IPS-20b (cell line): Measurements from ENCODE around the gene TRAPPC1.

Source experiments
- H3K27ac ChIP-seq: one replicate; pipeline ENCODE4 v1.5.1; 2013; ENCODE audit warnings: low read length
- H3K27me3 ChIP-seq: 2 replicates; pipeline ENCODE4 v1.6.1; 2013; ENCODE audit warnings: mild to moderate bottlenecking, low read length, inconsistent platforms; ENCODE audit not compliant: insufficient read depth
- H3K36me3 ChIP-seq: 2 replicates; pipeline ENCODE4 v1.6.1; 2013; ENCODE audit warnings: low read depth, mild to moderate bottlenecking, inconsistent platforms, low read length, moderate library complexity; ENCODE audit not compliant: insufficient read depth
- H3K4me1 ChIP-seq: 2 replicates; pipeline ENCODE4 v1.6.1; 2013; ENCODE audit warnings: mild to moderate bottlenecking, control low read depth, inconsistent platforms, low read length, moderate library complexity; ENCODE audit not compliant: insufficient read depth
- H3K4me3 ChIP-seq: 2 replicates; pipeline ENCODE4 v1.5.1; 2013; ENCODE audit warnings: mild to moderate bottlenecking, low read length, inconsistent platforms
- H3K9ac ChIP-seq: 2 replicates; pipeline ENCODE4 v1.6.1; 2013; ENCODE audit warnings: low read depth, mild to moderate bottlenecking, inconsistent platforms, low read length, moderate library complexity
- H3K9me3 ChIP-seq: 2 replicates; pipeline ENCODE4 v1.6.1; 2013; ENCODE audit warnings: mild to moderate bottlenecking, low read depth, low read length, inconsistent platforms; ENCODE audit not compliant: insufficient read depth

TRAPPC1 gene

DNA sequence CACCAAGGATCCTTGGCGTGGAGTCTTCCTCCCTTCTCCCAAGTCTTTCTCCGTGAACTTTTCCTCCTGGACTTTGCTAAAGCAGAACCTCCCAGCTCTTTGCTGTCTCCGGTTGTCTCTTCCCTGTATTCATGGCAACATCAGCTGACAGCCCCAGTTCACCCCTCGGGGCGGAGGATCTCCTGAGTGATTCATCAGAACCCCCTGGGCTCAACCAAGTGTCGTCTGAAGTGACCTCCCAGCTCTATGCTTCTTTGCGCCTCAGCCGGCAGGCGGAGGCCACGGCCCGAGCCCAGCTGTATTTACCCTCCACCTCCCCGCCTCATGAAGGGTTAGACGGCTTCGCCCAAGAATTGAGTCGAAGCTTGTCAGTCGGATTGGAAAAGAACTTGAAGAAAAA lies 1.2 kb upstream of the TRAPPC1 start:
- peaks cover 7% of the 10 kb centered on the region; the same call in 1 of the 2 replicates for H3K4me1 ChIP-seq
- peak overlapping the region; percentile 92 for H3K4me3 ChIP-seq
- H3K9me3 ChIP-seq, result no peaks in the 10 kb centered on the region
- H3K27me3 ChIP-seq, result peaks cover 17% of the 10 kb centered on the region
- peaks cover 26% of the 10 kb centered on the region for H3K36me3 ChIP-seq
- H3K9ac ChIP-seq, result peak overlapping the region; percentile 86
- H3K27ac ChIP-seq, result no peak overlapping the region

DNA sequence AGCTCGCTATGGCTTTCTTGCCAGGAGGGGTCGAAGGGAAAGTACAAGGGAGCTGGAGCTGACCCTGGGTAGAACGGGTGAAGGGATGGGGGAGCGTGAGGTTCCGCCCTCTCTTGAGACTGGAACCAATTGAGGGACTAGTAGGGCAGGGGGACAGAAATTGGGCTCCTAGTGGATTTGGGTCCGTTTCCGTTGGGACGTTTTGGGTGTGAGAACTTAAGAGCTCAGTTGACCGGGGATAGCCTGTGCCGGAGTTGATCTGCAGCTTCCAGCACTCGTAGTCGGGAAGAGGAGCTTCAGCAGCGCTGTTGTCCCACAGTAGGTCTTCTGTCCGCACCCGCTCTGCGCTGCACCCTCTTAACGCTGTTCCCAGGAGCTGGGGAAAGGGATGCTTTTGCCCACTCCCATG lies 741 bp upstream of the TRAPPC1 start:
- no peak overlapping the region for H3K27ac ChIP-seq
- peaks cover 7% of the 10 kb centered on the region; the same call in 1 of the 2 replicates for H3K4me1 ChIP-seq
- H3K9ac ChIP-seq, result peak overlapping the region; percentile 86
- peaks cover 21% of the 10 kb centered on the region for H3K27me3 ChIP-seq
- H3K4me3 ChIP-seq, result peak overlapping the region; percentile 92
- peaks cover 26% of the 10 kb centered on the region for H3K36me3 ChIP-seq
- no peaks in the 10 kb centered on the region for H3K9me3 ChIP-seq

DNA sequence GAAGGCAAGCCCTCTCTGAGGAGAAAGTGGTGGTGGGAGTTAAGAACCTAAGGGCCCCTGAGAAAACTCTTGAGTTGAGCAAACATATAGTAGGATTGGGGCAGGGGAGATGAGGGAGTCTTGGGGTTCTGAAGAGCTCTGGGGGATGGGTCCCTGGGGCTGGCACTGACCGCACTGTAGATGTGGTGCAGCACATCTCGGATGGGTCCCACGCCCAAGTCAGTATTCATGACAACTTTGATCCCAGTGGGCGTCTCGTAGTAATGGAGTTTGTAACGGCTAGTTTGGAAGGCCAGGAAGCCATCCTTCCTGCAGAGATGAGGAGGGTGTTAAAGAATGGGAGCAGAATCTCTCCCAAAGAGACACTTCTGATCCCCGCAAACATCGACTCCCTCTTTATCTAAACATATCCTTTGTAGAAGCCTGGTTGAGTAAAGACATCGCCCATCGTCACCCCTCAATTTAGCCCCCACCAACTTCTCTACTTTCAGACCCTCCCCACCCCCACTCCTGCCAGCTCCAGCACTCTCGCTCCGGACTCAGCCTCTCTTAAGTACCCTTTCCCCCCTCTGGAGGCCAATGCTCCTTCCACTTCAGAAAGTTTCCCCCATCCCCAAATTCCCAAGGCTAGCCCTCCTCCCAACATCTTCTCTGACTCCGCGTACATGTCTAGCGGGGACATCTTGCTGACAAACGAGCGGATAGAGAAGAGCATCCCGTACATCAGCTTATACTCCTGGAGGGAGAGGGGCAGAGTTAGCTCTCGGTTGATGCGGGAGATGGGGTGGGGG lies 710 bp downstream of the TRAPPC1 start:
- H3K9ac ChIP-seq, result peak overlapping the region; percentile 86; the same call in 1 of the 2 replicates
- peaks cover 13% of the 10 kb centered on the region for H3K36me3 ChIP-seq
- H3K4me3 ChIP-seq, result peak overlapping the region; percentile 92
- no peaks in the 10 kb centered on the region for H3K9me3 ChIP-seq
- H3K4me1 ChIP-seq, result peaks cover 7% of the 10 kb centered on the region; the same call in 1 of the 2 replicates
- H3K27ac ChIP-seq, result no peak overlapping the region
- peaks cover 36% of the 10 kb centered on the region for H3K27me3 ChIP-seq

DNA sequence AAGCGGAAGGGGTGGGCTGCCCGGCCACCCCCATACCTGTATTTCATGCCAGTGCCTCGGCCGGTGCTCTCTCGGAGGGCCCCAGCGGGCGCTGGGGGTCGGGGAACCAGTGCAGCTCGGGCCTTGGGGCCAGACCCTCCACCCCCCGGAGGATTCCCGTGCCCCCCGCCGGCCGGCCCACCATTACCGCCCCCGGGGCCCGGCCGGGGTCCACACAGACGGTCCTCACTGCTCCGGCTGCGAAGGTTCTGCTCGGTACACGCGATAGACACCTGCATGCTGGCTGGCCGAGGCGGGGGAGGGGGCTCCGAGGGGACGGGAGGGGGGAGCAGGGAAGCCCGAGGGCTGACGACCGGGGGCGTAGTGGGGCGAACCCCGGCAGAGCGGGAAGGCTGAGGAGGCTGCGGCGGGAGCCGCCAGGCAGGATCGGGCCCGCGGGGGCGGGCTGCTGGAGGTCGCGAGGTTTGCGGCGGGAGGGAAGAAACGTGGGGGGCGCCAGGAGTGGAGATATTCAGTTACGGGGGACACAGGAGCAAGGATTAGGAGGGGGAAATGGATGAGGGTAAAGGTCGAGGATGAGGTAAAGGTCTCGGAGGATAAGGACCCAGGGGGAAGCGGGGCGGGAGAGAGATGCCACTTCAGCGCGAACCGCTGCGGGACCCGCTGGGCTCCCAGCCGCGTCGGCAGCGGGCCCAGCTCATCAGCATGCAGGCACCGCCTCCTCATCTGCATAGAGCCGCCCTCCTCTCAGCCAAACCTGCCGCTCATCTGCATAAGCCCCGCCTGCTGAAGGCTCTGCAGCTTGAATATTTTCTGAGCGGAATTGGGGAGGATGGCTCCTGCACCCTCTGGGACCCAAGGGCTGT lies 2.4 kb downstream of the TRAPPC1 start, which contains the start of gene KCNAB3:
KCNAB3 (minus strand) TSS at position 699 of the 866 bp plus-strand sequence; CDS start at position 278, 421 bp downstream.
- Histone ChIP-seq H3K36me3 (peaks cover under 1% of the 10 kb centered on the region; the same call in 1 of the 2 replicates), H3K27me3 (peaks cover 49% of the 10 kb centered on the region), H3K27ac (no peak within 1 kb of the TSS), H3K9me3 (no peaks in the 10 kb centered on the region), H3K9ac (peak within 1 kb of the TSS; percentile 39; the same call in 1 of the 2 replicates), H3K4me1 (peaks cover 7% of the 10 kb centered on the region; the same call in 1 of the 2 replicates), H3K4me3 (peak within 1 kb of the TSS; percentile 68)

DNA sequence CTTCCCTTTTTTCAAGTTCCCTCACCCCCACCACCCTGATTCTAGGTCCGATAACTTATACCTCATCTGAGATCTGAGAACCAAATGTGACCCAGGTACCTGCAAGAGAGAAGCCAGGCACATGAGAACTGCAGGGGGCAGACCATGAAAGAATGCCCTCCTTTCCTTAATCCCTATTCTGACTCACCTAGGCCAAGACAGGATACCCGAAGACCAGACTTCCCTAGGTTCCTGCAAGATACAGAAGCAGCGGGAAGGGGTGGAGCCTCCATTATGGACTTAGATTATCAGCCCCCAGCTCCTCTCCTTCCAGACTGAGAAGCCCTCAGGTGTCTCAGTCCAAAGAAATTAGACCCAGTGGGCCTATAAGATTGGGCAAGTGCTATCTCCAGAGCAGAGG lies 4.2 kb downstream of the TRAPPC1 start:
- Histone ChIP-seq H3K4me3 (no peak overlapping the region), H3K27me3 (peaks cover 67% of the 10 kb centered on the region), H3K4me1 (no peaks in the 10 kb centered on the region; the same call in 1 of the 2 replicates), H3K36me3 (no peaks in the 10 kb centered on the region), H3K9ac (no peak overlapping the region), H3K27ac (no peak overlapping the region), H3K9me3 (no peaks in the 10 kb centered on the region)

DNA sequence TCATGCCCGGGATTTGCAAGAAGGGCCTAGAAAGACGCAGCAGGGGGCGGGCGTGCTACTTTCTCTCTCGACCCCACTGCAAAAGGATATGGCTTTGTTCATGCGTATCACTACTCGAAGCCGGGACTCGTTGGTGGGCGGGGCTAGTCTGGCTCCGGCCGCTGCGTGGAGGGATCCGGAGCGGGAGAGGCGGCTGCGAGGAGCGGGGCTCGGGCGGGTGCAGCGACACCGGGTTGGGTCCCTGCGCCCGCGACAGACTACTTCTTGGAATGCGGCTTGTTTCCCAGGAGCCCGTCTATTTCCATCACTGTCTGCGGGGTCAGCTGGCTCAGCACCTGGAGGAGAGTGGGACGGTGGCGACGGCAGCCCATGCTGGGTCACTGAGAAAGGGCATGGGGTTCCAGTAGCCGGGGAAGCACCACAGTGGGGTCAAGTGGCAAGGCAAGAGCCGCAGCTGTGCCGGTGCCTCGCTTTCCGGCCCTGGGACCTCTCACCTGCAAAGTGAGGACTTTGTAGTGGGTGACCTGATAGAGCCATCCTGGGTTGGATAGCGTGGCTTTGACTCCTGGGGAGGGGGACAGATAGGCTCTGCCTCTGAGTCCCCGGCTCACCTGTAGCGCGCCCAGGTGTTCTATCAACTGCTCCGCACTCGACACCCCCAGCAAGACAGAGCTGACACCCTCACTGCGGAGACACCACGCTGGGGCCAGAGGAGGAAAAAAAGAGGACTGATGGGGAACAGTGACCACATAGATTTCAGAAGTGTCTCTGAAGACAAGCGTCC lies 8.7 kb downstream of the TRAPPC1 start:
- H3K27ac ChIP-seq, result no peak overlapping the region
- H3K9ac ChIP-seq, result peak overlapping the region; percentile 43; the same call in 1 of the 2 replicates
- peak overlapping the region; percentile 52; the same call in 1 of the 2 replicates for H3K4me3 ChIP-seq
- H3K9me3 ChIP-seq, result no peaks in the 10 kb centered on the region
- no peaks in the 10 kb centered on the region; the same call in 1 of the 2 replicates for H3K4me1 ChIP-seq
- no peaks in the 10 kb centered on the region for H3K36me3 ChIP-seq
- peaks cover 82% of the 10 kb centered on the region for H3K27me3 ChIP-seq

DNA sequence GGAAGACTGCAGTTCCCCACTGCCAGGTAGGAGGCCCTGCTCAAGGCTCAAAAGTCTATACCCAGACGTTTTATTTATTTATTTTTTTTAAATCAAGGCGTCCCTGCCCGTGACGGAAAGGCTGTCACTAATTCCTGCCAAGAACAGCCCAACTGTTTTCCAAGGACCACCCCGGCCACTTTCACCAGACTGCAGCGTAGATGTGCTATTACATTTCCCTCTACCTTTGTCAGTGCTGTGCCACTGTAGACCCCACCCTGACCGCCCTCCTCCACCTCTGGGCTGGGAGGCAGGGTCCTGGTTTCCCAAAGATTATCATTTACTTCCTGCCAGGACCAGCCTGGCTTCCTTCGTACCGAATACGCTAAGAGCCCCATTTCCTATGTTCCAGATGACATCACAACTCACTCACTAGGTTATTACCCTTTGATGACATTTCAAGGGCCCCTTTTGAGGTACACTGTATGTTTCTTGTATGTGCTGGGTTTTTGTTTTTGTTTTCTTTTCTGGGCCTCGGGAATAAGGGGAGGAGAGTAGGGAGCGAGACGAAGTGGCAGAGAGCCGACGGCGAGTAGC lies 9.4 kb downstream of the TRAPPC1 start:
- Histone ChIP-seq H3K27me3 (peaks cover 81% of the 10 kb centered on the region), H3K9me3 (no peaks in the 10 kb centered on the region), H3K36me3 (no peaks in the 10 kb centered on the region), H3K9ac (no peak overlapping the region), H3K4me1 (no peaks in the 10 kb centered on the region; the same call in 1 of the 2 replicates), H3K27ac (no peak overlapping the region), H3K4me3 (peak overlapping the region; percentile 52)

DNA sequence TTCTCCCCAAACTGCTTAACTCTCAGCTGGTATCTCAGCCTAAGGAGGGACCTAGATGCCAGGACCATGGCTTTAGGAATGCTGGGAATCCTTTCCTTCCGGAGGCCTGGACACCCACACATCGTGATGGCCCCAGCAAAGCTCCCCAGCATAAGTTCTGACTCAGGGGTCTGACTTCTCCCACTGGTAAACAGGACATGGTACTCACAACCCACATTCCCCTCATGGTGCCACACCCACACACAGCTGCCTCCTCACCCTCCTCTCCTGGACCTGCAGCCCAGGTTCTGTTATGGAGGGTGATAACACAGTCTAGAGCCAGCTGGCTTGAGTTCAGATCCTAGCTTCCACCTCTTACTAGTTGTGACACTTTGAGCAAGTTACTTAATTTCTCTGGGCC lies 14.9 kb downstream of the TRAPPC1 start:
- no peak overlapping the region for H3K4me3 ChIP-seq
- no peak overlapping the region for H3K27ac ChIP-seq
- H3K36me3 ChIP-seq, result no peaks in the 10 kb centered on the region
- H3K9ac ChIP-seq, result no peak overlapping the region
- H3K4me1 ChIP-seq, result no peaks in the 10 kb centered on the region; the same call in 1 of the 2 replicates
- no peaks in the 10 kb centered on the region for H3K9me3 ChIP-seq
- peaks cover 58% of the 10 kb centered on the region for H3K27me3 ChIP-seq

DNA sequence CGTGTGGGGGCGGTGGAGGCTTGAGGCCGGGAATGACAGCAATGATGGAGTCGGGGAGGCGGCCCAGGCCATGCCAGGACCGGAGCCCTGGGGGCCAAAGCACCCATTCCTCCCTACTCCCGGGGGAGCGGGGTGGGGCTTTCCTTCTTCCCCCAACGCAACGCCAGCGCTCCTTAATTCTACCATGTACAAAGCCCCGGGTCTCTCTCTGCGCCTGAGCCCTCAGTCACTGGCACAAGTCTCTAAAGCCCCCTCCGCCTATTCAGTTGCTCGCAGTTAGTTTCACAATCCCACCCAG lies 15.4 kb downstream of the TRAPPC1 start:
- H3K4me3 ChIP-seq, result peak overlapping the region; percentile 74; the same call in 1 of the 2 replicates
- H3K9me3 ChIP-seq, result no peaks in the 10 kb centered on the region
- H3K27me3 ChIP-seq, result peaks cover 53% of the 10 kb centered on the region
- H3K36me3 ChIP-seq, result no peaks in the 10 kb centered on the region
- no peak overlapping the region for H3K9ac ChIP-seq
- no peak overlapping the region for H3K27ac ChIP-seq
- no peaks in the 10 kb centered on the region; the same call in 1 of the 2 replicates for H3K4me1 ChIP-seq

DNA sequence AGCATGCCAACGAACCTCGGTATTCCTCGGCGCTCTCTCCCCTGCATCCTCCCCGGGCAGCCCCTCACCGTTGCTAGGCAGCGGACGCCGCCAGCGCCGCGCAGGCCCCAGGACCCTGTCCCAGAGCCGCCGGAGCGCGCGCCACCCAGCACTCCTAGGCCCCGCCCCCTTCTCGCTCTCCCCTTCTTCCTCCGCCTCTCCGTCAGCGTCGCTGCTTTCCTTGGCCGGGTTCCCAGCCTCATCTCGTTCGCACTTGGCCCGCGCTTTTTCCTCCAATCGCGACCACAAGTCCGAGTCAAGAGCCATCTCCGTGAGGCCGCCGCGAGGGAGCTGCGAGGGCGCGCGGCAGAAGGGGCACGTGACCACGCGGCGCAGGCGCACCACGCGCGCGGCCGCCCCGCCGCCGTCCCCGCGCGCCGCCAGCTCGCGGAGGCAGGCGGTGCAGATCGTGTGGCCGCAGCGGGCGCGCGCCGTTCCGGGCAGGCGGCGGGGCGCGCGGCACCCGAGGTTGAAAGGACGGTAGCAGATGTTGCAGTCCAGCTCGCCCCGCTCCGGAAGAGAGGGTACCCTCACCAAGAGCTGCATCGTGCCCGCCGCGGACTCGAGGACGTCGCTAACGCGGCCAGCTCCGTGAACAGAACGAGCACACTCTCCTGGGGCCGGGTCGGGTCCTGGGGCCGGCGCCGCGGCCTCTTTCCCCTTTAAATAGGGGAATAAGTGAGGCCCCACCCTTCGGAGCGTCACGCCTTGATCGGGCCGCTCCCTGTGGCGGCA lies 15.9 kb downstream of the TRAPPC1 start, which contains the start of gene RNF227:
RNF227 (minus strand) TSS at position 679 of the 774 bp plus-strand sequence; CDS start at position 585, 94 bp downstream.
- Histone ChIP-seq H3K4me1 (no peaks in the 10 kb centered on the region; the same call in 1 of the 2 replicates), H3K4me3 (peak within 1 kb of the TSS; percentile 74), H3K9me3 (no peaks in the 10 kb centered on the region), H3K27me3 (peaks cover 48% of the 10 kb centered on the region), H3K9ac (no peak within 1 kb of the TSS), H3K27ac (no peak within 1 kb of the TSS), H3K36me3 (0 out of 2 replicates have a peak, but pooled peaks cover 4% of the 10 kb centered on the region)
